HEK293 (cell line): ENCODE measurements around the gene TMEM106A.

Experiments
- CTCF ChIA-PET: fragments of 350-600 bp; formaldehyde crosslinking; extraction: SDS; loops from one replicate; lab custom pipeline; 2021; ENCODE audit warnings: antibody characterized with exemption; lab: Yijun Ruan, JAX
- POLR2A ChIA-PET: fragments of 300-600 bp; formaldehyde crosslinking; extraction: SDS; loops from one replicate; lab custom pipeline; 2020; ENCODE audit warnings: antibody characterized with exemption, inconsistent platforms; lab: Yijun Ruan, JAX
- H3K27ac ChIP-seq: fragments of 200-500 bp; sonication (Bioruptor generic); 2 replicates; pipeline ENCODE4 v1.5.1; 2014; ENCODE audit warnings: low read depth, low read length, control low read depth, inconsistent platforms; ENCODE audit errors: extremely low read depth
- H3K36me3 ChIP-seq, 2 experiments: fragments of 200-500 bp in 1 of 2; sonication (Bioruptor generic) in 1 of 2; 1 replicate in 1 of 2; 2 replicates in 1 of 2; pipeline ENCODE4 v1.5.1; 2014 to 2017; ENCODE audit warnings: inconsistent platforms in 2 of 2, low read length in 2 of 2; ENCODE audit not compliant: control insufficient read depth in 2 of 2, insufficient read depth in 1 of 2
- H3K4me1 ChIP-seq: fragments of 200-500 bp; sonication (Bioruptor generic); 2 replicates; pipeline ENCODE4 v1.5.1; 2014; ENCODE audit warnings: mild to moderate bottlenecking, low read length, inconsistent platforms; ENCODE audit not compliant: control insufficient read depth, insufficient read depth
- H3K4me3 ChIP-seq: 2 replicates; pipeline ENCODE4 v1.5.1; 2011; ENCODE audit warnings: low read depth, mild to moderate bottlenecking, control low read depth, low read length, moderate library complexity
- H3K9me3 ChIP-seq: fragments of 200-500 bp; sonication (Bioruptor generic); 2 replicates; pipeline ENCODE4 v1.5.1; 2014; ENCODE audit warnings: low read depth, low read length, inconsistent platforms; ENCODE audit not compliant: control insufficient read depth, insufficient read depth
- BCL11A ChIP-seq: fragments of 450-650 bp; formaldehyde crosslinking; IDR thresholded peaks from 2 replicates; pipeline ENCODE4 v1.5.1; 2016; ENCODE audit warnings: low read depth, missing biosample characterization, missing genetic modification characterization
- EGR2 ChIP-seq: fragments of 450-650 bp; formaldehyde crosslinking; IDR thresholded peaks from 2 replicates; pipeline ENCODE4 v1.5.1; 2016; ENCODE audit warnings: low read depth, missing biosample characterization, missing genetic modification characterization
- HOXA7 ChIP-seq: sonication (generic); formaldehyde crosslinking; IDR thresholded peaks from 2 replicates; pipeline ENCODE4 v1.8.1; 2022; ENCODE audit warnings: missing genetic modification reagents, borderline replicate concordance
- KLF10 ChIP-seq: fragments of 450-650 bp; IDR thresholded peaks from 2 replicates; pipeline ENCODE4 v1.5.1; 2018; ENCODE audit warnings: missing biosample characterization, mild to moderate bottlenecking, missing genetic modification characterization
- KLF8 ChIP-seq: fragments of 450-650 bp; formaldehyde crosslinking; IDR thresholded peaks from 2 replicates; pipeline ENCODE4 v1.5.1; 2016; ENCODE audit warnings: missing biosample characterization, missing genetic modification characterization
- OSR2 ChIP-seq: fragments of 450-650 bp; formaldehyde crosslinking; IDR thresholded peaks from 2 replicates; pipeline ENCODE4 v1.5.1; 2016; ENCODE audit warnings: missing biosample characterization, missing genetic modification characterization
- PRDM10 ChIP-seq: fragments of 450-650 bp; formaldehyde crosslinking; IDR thresholded peaks from 2 replicates; pipeline ENCODE4 v1.5.1; 2016; ENCODE audit warnings: missing biosample characterization, missing genetic modification characterization
- REPIN1 ChIP-seq: fragments of 450-650 bp; formaldehyde crosslinking; IDR thresholded peaks from 2 replicates; pipeline ENCODE4 v1.5.1; 2017; ENCODE audit warnings: missing biosample characterization, missing genetic modification characterization, low read depth
- ZBTB1 ChIP-seq: fragments of 450-650 bp; formaldehyde crosslinking; IDR thresholded peaks from 2 replicates; pipeline ENCODE4 v1.5.1; 2016; ENCODE audit warnings: missing biosample characterization, missing genetic modification characterization
- ZBTB48 ChIP-seq: fragments of 450-650 bp; formaldehyde crosslinking; IDR thresholded peaks from 2 replicates; pipeline ENCODE4 v1.5.1; 2016; ENCODE audit warnings: missing biosample characterization, missing genetic modification characterization
- ZNF114 ChIP-seq: fragments of 450-650 bp; formaldehyde crosslinking; IDR thresholded peaks from 2 replicates; pipeline ENCODE4 v1.5.0; 2017; ENCODE audit warnings: missing biosample characterization, missing genetic modification characterization
- ZNF148 ChIP-seq: fragments of 450-650 bp; formaldehyde crosslinking; IDR thresholded peaks from 2 replicates; pipeline ENCODE4 v1.5.0; 2017; ENCODE audit warnings: missing biosample characterization, missing genetic modification characterization, borderline replicate concordance
- ZNF175 ChIP-seq: fragments of 450-650 bp; formaldehyde crosslinking; IDR thresholded peaks from 2 replicates; pipeline ENCODE4 v1.5.1; 2016; ENCODE audit warnings: missing biosample characterization, missing genetic modification characterization
- ZNF184 ChIP-seq: fragments of 450-650 bp; IDR thresholded peaks from 2 replicates; pipeline ENCODE4 v1.5.1; 2018; ENCODE audit warnings: missing biosample characterization, mild to moderate bottlenecking, missing genetic modification characterization
- ZNF221 ChIP-seq: fragments of 450-650 bp; formaldehyde crosslinking; IDR thresholded peaks from 2 replicates; pipeline ENCODE4 v1.5.1; 2017; ENCODE audit warnings: missing biosample characterization, missing genetic modification characterization, borderline replicate concordance
- ZNF223 ChIP-seq: fragments of 450-650 bp; formaldehyde crosslinking; IDR thresholded peaks from 2 replicates; pipeline ENCODE4 v1.5.1; 2016; ENCODE audit warnings: missing biosample characterization, missing genetic modification characterization
- ZNF23 ChIP-seq: fragments of 450-650 bp; formaldehyde crosslinking; IDR thresholded peaks from 2 replicates; pipeline ENCODE4 v1.5.1; 2016; ENCODE audit warnings: missing biosample characterization, missing genetic modification characterization, borderline replicate concordance
- ZNF354C ChIP-seq: fragments of 450-650 bp; formaldehyde crosslinking; IDR thresholded peaks from 2 replicates; pipeline ENCODE4 v1.5.1; 2016; ENCODE audit warnings: missing biosample characterization, missing genetic modification characterization, low read depth, borderline replicate concordance
- ZNF391 ChIP-seq: fragments of 450-650 bp; formaldehyde crosslinking; IDR thresholded peaks from 2 replicates; pipeline ENCODE4 v1.5.1; 2016; ENCODE audit warnings: low read depth, missing biosample characterization, missing genetic modification characterization, borderline replicate concordance
- ZNF510 ChIP-seq: fragments of 450-650 bp; formaldehyde crosslinking; IDR thresholded peaks from 2 replicates; pipeline ENCODE4 v1.5.1; 2018; ENCODE audit warnings: mild to moderate bottlenecking, missing genetic modification characterization, missing biosample characterization; ENCODE audit not compliant: insufficient replicate concordance
- ZNF555 ChIP-seq: fragments of 450-650 bp; formaldehyde crosslinking; conservative IDR thresholded peaks from 2 replicates; pipeline ENCODE4 v1.5.1; 2017; ENCODE audit warnings: missing biosample characterization, mild to moderate bottlenecking, missing genetic modification characterization, inconsistent platforms
- ZNF561 ChIP-seq: fragments of 450-650 bp; IDR thresholded peaks from 2 replicates; pipeline ENCODE4 v1.5.1; 2018; ENCODE audit warnings: missing biosample characterization, missing genetic modification characterization, borderline replicate concordance
- ZNF664 ChIP-seq: fragments of 450-650 bp; formaldehyde crosslinking; IDR thresholded peaks from 2 replicates; pipeline ENCODE4 v1.5.1; 2016; ENCODE audit warnings: missing biosample characterization, missing genetic modification characterization
- ZNF768 ChIP-seq: fragments of 450-650 bp; formaldehyde crosslinking; IDR thresholded peaks from 2 replicates; pipeline ENCODE4 v1.5.1; 2018; ENCODE audit warnings: missing biosample characterization, mild to moderate bottlenecking, missing genetic modification characterization
- ZNF791 ChIP-seq: fragments of 450-650 bp; formaldehyde crosslinking; IDR thresholded peaks from 2 replicates; pipeline ENCODE4 v1.5.1; 2016; ENCODE audit warnings: missing biosample characterization, missing genetic modification characterization
- ZNF837 ChIP-seq: fragments of 450-650 bp; formaldehyde crosslinking; IDR thresholded peaks from 2 replicates; pipeline ENCODE4 v1.5.1; 2016; ENCODE audit warnings: missing biosample characterization, missing genetic modification characterization
- TF ChIP-seq, protein P1 (sequence below): fragments of 450-650 bp; formaldehyde crosslinking; IDR thresholded peaks from 2 replicates; pipeline ENCODE4 v1.5.1; 2016; ENCODE audit warnings: missing biosample characterization, missing genetic modification characterization
- TF ChIP-seq, protein P2 (sequence below): fragments of 450-650 bp; formaldehyde crosslinking; IDR thresholded peaks from 2 replicates; pipeline ENCODE4 v1.5.1; 2017; ENCODE audit warnings: missing biosample characterization, missing genetic modification characterization

The TMEM106A gene

DNA sequence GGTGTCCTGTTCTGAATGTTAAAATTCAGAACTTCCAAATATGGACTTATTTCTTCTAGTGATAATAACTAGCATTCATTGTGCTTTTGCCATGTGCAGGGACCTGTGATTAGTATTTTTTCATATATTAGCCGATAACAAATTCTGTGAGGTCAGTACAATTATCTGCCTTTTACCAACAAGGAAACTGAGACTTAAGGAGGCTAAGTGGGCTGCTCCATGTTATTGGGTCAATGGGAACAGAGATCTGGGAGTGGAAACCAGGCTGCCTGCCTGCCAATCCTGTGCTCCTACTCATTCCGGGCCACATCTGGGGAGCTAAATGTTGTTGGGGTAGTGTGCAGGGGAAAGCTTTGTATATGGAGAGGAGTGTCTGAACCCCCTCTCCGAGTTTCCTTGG is 3.7 kb downstream of the TMEM106A start:
- H3K27ac ChIP-seq = no peak overlapping the region
- no peak overlapping the region for H3K4me3 ChIP-seq
- ChIA-PET CTCF (interaction anchor here (1.0 kb wide), 1 partner anchor 12 kb away, joined by 3 read pairs; no protein-coding TSS in a partner anchor), POLR2A (interaction anchor here (0.5 to 0.7 kb wide), 2 partner anchors 100 to 101 kb away, joined by 3 to 5 read pairs; no protein-coding TSS in a partner anchor)
- no peak for TF ChIP-seq ZNF664 (tag by site-specific recombination)
- no peak for TF ChIP-seq ZNF510 (tag by site-specific recombination)
- TF ChIP-seq, protein P1, sequence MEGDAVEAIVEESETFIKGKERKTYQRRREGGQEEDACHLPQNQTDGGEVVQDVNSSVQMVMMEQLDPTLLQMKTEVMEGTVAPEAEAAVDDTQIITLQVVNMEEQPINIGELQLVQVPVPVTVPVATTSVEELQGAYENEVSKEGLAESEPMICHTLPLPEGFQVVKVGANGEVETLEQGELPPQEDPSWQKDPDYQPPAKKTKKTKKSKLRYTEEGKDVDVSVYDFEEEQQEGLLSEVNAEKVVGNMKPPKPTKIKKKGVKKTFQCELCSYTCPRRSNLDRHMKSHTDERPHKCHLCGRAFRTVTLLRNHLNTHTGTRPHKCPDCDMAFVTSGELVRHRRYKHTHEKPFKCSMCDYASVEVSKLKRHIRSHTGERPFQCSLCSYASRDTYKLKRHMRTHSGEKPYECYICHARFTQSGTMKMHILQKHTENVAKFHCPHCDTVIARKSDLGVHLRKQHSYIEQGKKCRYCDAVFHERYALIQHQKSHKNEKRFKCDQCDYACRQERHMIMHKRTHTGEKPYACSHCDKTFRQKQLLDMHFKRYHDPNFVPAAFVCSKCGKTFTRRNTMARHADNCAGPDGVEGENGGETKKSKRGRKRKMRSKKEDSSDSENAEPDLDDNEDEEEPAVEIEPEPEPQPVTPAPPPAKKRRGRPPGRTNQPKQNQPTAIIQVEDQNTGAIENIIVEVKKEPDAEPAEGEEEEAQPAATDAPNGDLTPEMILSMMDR = no peak
- no peak for TF ChIP-seq ZNF114 (tag by site-specific recombination)
- TF ChIP-seq ZNF23 (tag by site-specific recombination) = no peak
- TF ChIP-seq ZNF837 (tag by site-specific recombination) = no peak
- TF ChIP-seq ZNF555 (tag by site-specific recombination) = no peak
- no peak for TF ChIP-seq ZNF221 (tag by site-specific recombination)
- no peak for TF ChIP-seq ZNF561 (tag by site-specific recombination)
- no peak for TF ChIP-seq REPIN1 (tag by site-specific recombination)
- no peak for TF ChIP-seq KLF10
- no peaks in the 10 kb centered on the region for H3K9me3 ChIP-seq
- peaks cover 7 to 64% of the 10 kb centered on the region in 2 experiments; a peak in 1 of 3 replicates for H3K36me3 ChIP-seq
- no peaks in the 10 kb centered on the region for H3K4me1 ChIP-seq

- Histone ChIP-seq H3K27ac (no peak overlapping the region), H3K36me3 (peaks cover 0 to 54% of the 10 kb centered on the region in 2 experiments; a peak in 1 of 3 replicates), H3K4me1 (no peaks in the 10 kb centered on the region), H3K9me3 (no peaks in the 10 kb centered on the region), H3K4me3 (no peak overlapping the region)
- TF ChIP-seq OSR2 (tag by site-specific recombination) = no peak
- no peak for TF ChIP-seq PRDM10
- TF ChIP-seq ZNF223 = no peak
- no peak for TF ChIP-seq ZNF148 (tag by site-specific recombination)
- TF ChIP-seq KLF8 (tag by site-specific recombination) = no peak
- no peak for TF ChIP-seq ZNF768 (tag by site-specific recombination)
- no peak for TF ChIP-seq ZBTB48 (tag by site-specific recombination)
- no peak for TF ChIP-seq ZNF791 (tag by site-specific recombination)
- TF ChIP-seq ZNF354C (tag by site-specific recombination) = no peak
- TF ChIP-seq HOXA7 (CRISPR knock-in tag) = no peak
- TF ChIP-seq EGR2 = no peak
- no peak for TF ChIP-seq ZBTB1 (tag by site-specific recombination)
- no peak for TF ChIP-seq ZNF391 (tag by site-specific recombination)
- TF ChIP-seq, protein P2, sequence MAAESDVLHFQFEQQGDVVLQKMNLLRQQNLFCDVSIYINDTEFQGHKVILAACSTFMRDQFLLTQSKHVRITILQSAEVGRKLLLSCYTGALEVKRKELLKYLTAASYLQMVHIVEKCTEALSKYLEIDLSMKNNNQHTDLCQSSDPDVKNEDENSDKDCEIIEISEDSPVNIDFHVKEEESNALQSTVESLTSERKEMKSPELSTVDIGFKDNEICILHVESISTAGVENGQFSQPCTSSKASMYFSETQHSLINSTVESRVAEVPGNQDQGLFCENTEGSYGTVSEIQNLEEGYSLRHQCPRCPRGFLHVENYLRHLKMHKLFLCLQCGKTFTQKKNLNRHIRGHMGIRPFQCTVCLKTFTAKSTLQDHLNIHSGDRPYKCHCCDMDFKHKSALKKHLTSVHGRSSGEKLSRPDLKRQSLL (tag by site-specific recombination) = no peak
- TF ChIP-seq ZNF175 (tag by site-specific recombination) = no peak
- TF ChIP-seq BCL11A = no peak
- no peak for TF ChIP-seq ZNF184 (tag by site-specific recombination)
- CTCF ChIA-PET = interaction anchor here (1.0 kb wide), 1 partner anchor 12 kb away, joined by 3 read pairs; no protein-coding TSS in a partner anchor
- POLR2A ChIA-PET = interaction anchor here (2.4 kb wide), 2 partner anchors 16 to 99 kb away, joined by 6 to 14 read pairs; no protein-coding TSS in a partner anchor
These were observed 4.7 kb downstream of the TMEM106A start for GRCh38 chr17:43216369-43216761.
